OCI-LY1 (cell line): Measurements from ENCODE around the gene PRRC1.

ENCODE experiments used
- H2AFZ ChIP-seq: fragments of 200-600 bp; sonication (generic), shearing (Covaris generic); 2 replicates; pipeline ENCODE4 v1.6.0; 2014; ENCODE audit warnings: antibody characterized with exemption, mild to moderate bottlenecking, low read length
- H3F3A ChIP-seq: fragments of 200-600 bp; sonication (generic), shearing (Covaris generic); 2 replicates; pipeline ENCODE4 v1.6.0; 2014; ENCODE audit warnings: mild to moderate bottlenecking, antibody characterized with exemption, low read length, moderate library complexity; ENCODE audit not compliant: insufficient read depth
- H3K27ac ChIP-seq: fragments of 200-600 bp; sonication (generic); 2 replicates; pipeline ENCODE4 v1.5.1; 2014; ENCODE audit warnings: low read length, mixed run types, mild to moderate bottlenecking, low read depth; ENCODE audit not compliant: poor library complexity, severe bottlenecking
- H3K27me3 ChIP-seq: fragments of 200-600 bp; sonication (generic); 2 replicates; pipeline ENCODE4 v1.6.0; 2014; ENCODE audit warnings: antibody characterized with exemption, mild to moderate bottlenecking, low read length, moderate library complexity; ENCODE audit not compliant: insufficient read depth
- H3K36me3 ChIP-seq: fragments of 200-600 bp; sonication (generic); 2 replicates; pipeline ENCODE4 v1.6.1; 2014; ENCODE audit warnings: mild to moderate bottlenecking, antibody characterized with exemption, low read length, moderate library complexity, mixed read lengths; ENCODE audit not compliant: insufficient read depth
- H3K4me1 ChIP-seq: fragments of 200-600 bp; sonication (generic); 2 replicates; pipeline ENCODE4 v1.5.1; 2014; ENCODE audit warnings: mild to moderate bottlenecking, low read length, moderate library complexity; ENCODE audit not compliant: insufficient read depth, severe bottlenecking
- H3K4me2 ChIP-seq: fragments of 200-600 bp; sonication (generic), shearing (Covaris generic); 2 replicates; pipeline ENCODE4 v1.6.1; 2014; ENCODE audit warnings: low read length
- H3K4me3 ChIP-seq: fragments of 200-600 bp; sonication (generic); 2 replicates; pipeline ENCODE4 v1.5.1; 2014; ENCODE audit warnings: low read length, low read depth, mild to moderate bottlenecking, mixed read lengths; ENCODE audit not compliant: poor library complexity, severe bottlenecking
- H3K79me2 ChIP-seq: fragments of 200-600 bp; shearing (Covaris generic); 2 replicates; pipeline ENCODE4 v1.6.1; 2016; ENCODE audit warnings: mixed run types, low read length, mixed read lengths; ENCODE audit not compliant: insufficient read depth
- H3K9ac ChIP-seq: fragments of 200-600 bp; sonication (generic), shearing (Covaris generic); 2 replicates; pipeline ENCODE4 v1.6.1; 2014; ENCODE audit warnings: mild to moderate bottlenecking, low read length, mixed read lengths
- H3K9me2 ChIP-seq: fragments of 200-600 bp; sonication (generic), shearing (Covaris generic); 2 replicates; pipeline ENCODE4 v1.6.1; 2014; ENCODE audit warnings: low read depth, mild to moderate bottlenecking, low read length, mixed read lengths
- H3K9me3 ChIP-seq: fragments of 200-600 bp; shearing (Covaris generic); 2 replicates; pipeline ENCODE4 v1.6.1; 2014; ENCODE audit warnings: low read length, mixed read lengths
- H4K20me1 ChIP-seq: fragments of 200-600 bp; sonication (generic), shearing (Covaris generic); 2 replicates; pipeline ENCODE4 v1.6.0; 2016; ENCODE audit warnings: mild to moderate bottlenecking, low read length; ENCODE audit not compliant: insufficient read depth
- EZH2 ChIP-seq: fragments of 200-600 bp; sonication (generic), shearing (Covaris generic); IDR thresholded peaks from 2 replicates; pipeline ENCODE4 v1.8.0; 2017; ENCODE audit warnings: borderline replicate concordance, mixed run types, mild to moderate bottlenecking, antibody characterized with exemption, low read length, moderate library complexity, mixed read lengths
- TF ChIP-seq, protein P1 (sequence below): fragments of 200-600 bp; sonication (generic), shearing (Covaris generic); IDR thresholded peaks from 2 replicates; pipeline ENCODE4 v1.5.1; 2017; ENCODE audit warnings: mild to moderate bottlenecking, antibody characterized with exemption, low read length, moderate library complexity, mixed read lengths

The PRRC1 gene

DNA sequence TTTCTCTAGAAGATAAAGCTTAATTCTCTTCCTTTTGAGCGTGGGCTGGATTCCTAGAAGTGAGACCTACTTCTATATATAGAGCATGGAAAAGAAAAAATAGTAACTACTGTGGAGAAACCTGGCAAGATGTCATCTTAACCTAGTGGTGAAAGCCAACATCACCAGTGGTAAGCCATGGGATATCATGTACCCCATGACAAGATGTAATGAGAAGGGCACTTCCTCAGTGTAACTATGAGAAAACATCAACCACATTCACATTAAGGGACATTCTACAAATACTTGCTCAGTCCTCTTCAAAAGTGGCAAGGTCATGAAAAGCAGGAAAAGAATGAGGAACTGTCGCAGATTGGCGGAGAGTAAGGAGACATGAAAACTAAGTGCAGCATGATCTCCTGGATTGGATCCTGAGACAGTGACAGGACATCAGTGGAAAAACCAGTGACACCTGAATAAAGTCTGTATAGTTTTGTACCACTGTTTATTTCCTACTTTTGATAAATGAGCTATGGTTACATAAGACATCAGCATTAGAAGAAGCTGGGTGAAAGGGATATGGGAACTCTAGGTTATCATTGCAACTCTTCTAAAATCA is 65.4 kb downstream of the PRRC1 start:
- Histone ChIP-seq H2AFZ (no peak overlapping the region), H3K79me2 (no peaks in the 10 kb centered on the region), H4K20me1 (no peaks in the 10 kb centered on the region), H3K9me3 (no peaks in the 10 kb centered on the region; the same call in 1 of the 2 replicates), H3K4me3 (no peak overlapping the region), H3K27ac (peak overlapping the region; percentile 95), H3F3A (no peaks in the 10 kb centered on the region), H3K4me1 (peaks cover 59% of the 10 kb centered on the region), H3K36me3 (no peaks in the 10 kb centered on the region), H3K4me2 (no peak overlapping the region), H3K9ac (no peak overlapping the region), H3K27me3 (no peaks in the 10 kb centered on the region), H3K9me2 (no peaks in the 10 kb centered on the region)
- TF ChIP-seq EZH2, result no peak
- TF ChIP-seq, protein P1, sequence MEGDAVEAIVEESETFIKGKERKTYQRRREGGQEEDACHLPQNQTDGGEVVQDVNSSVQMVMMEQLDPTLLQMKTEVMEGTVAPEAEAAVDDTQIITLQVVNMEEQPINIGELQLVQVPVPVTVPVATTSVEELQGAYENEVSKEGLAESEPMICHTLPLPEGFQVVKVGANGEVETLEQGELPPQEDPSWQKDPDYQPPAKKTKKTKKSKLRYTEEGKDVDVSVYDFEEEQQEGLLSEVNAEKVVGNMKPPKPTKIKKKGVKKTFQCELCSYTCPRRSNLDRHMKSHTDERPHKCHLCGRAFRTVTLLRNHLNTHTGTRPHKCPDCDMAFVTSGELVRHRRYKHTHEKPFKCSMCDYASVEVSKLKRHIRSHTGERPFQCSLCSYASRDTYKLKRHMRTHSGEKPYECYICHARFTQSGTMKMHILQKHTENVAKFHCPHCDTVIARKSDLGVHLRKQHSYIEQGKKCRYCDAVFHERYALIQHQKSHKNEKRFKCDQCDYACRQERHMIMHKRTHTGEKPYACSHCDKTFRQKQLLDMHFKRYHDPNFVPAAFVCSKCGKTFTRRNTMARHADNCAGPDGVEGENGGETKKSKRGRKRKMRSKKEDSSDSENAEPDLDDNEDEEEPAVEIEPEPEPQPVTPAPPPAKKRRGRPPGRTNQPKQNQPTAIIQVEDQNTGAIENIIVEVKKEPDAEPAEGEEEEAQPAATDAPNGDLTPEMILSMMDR, result no peak

DNA sequence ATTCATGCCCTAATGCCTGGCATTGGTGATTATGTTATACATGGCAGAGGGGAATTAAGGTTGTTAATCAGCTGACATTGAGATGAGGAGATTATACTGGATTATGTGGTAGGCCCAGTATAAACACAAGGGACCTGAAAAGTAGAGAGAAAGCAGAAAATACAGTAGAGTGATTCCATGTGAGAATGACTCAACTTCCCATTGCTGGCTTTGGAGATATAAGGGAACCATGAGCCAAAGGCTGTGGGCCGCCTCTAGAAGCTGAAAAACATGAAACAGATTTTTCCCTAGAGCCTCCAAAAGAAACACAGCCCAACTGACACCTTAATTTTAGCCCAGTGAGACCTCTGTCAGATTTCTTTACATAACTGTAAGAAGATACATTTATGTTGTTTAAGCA is 66.4 kb downstream of the PRRC1 start:
- Histone ChIP-seq H3K27me3 (no peaks in the 10 kb centered on the region), H4K20me1 (no peaks in the 10 kb centered on the region), H3K9me2 (no peaks in the 10 kb centered on the region), H3K79me2 (no peaks in the 10 kb centered on the region), H3K4me2 (no peak overlapping the region), H3K36me3 (no peaks in the 10 kb centered on the region), H3K9me3 (no peaks in the 10 kb centered on the region; the same call in 1 of the 2 replicates), H3K4me1 (peaks cover 63% of the 10 kb centered on the region), H3F3A (no peaks in the 10 kb centered on the region), H3K4me3 (no peak overlapping the region), H2AFZ (no peak overlapping the region), H3K27ac (peak overlapping the region; percentile 95), H3K9ac (peak overlapping the region; percentile 42; the same call in 1 of the 2 replicates)
- no peak for TF ChIP-seq EZH2
- TF ChIP-seq, protein P1, result no peak

DNA sequence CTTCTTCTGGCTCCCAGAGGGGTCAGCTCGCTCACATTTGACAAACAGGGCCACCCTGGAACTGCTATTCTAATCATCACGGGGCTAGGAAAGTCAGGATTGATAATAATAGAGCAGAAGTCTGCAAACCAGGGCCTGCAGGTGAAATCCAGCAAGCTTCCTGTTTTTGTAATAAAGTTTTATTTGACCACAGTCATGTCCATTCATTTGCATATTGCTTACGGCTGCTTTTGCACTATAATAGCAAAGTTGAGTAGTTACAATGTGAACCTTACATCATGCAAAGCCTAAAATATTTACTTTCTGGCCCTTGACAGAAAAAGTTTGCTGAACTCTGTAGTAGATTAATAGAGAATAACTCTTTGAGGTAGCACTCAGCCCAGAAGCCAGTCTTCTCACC is 68.2 kb downstream of the PRRC1 start:
- peak overlapping the region; percentile 95 for H3K27ac ChIP-seq
- H3K4me1 ChIP-seq, result peaks cover 81% of the 10 kb centered on the region
- no peaks in the 10 kb centered on the region for H3K9me2 ChIP-seq
- H3K79me2 ChIP-seq, result no peaks in the 10 kb centered on the region
- H3K4me3 ChIP-seq, result peak overlapping the region; percentile 48
- no peaks in the 10 kb centered on the region for H3K36me3 ChIP-seq
- peak overlapping the region; percentile 25 for H2AFZ ChIP-seq
- H3K9ac ChIP-seq, result peak overlapping the region; percentile 42
- H4K20me1 ChIP-seq, result no peaks in the 10 kb centered on the region
- no peaks in the 10 kb centered on the region for H3K27me3 ChIP-seq
- TF ChIP-seq, protein P1, result no peak
- TF ChIP-seq EZH2, result no peak
- no peaks in the 10 kb centered on the region for H3F3A ChIP-seq
- no peaks in the 10 kb centered on the region; the same call in 1 of the 2 replicates for H3K9me3 ChIP-seq
- H3K4me2 ChIP-seq, result peak overlapping the region; percentile 47
